ENCODE data around the gene TGIF1.

DNA sequence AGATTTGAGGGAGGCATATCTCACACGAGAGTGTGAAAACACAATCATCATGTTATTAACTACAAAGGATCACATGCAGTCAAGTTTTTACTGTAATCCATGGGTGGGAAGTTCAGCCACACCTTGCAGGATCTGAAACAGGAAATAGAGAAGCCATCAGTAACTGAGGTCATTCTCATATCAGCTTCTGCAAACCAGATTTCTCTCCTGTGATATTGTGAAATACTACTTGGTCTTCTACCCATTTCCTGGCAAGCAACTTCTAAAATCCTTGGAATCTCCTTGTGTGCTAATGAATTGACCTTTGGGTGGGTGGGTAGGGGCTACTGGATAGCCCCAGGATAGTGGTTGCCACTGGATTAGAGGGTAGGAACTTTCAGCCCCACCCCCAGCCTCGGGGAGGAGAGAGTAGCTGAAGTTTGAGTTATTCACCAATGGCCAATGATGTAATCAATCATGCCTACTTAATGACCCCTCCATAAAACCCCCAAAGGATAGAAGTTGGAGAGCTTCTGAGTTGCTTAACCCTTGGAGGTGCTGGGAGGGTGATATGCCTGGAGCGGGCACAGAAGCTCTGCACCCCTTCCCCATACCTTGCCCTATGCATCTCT, 25.6 kb upstream of the TGIF1 start:
- TF ChIP-seq, protein P1, sequence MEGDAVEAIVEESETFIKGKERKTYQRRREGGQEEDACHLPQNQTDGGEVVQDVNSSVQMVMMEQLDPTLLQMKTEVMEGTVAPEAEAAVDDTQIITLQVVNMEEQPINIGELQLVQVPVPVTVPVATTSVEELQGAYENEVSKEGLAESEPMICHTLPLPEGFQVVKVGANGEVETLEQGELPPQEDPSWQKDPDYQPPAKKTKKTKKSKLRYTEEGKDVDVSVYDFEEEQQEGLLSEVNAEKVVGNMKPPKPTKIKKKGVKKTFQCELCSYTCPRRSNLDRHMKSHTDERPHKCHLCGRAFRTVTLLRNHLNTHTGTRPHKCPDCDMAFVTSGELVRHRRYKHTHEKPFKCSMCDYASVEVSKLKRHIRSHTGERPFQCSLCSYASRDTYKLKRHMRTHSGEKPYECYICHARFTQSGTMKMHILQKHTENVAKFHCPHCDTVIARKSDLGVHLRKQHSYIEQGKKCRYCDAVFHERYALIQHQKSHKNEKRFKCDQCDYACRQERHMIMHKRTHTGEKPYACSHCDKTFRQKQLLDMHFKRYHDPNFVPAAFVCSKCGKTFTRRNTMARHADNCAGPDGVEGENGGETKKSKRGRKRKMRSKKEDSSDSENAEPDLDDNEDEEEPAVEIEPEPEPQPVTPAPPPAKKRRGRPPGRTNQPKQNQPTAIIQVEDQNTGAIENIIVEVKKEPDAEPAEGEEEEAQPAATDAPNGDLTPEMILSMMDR (IDR thresholded peaks at IDR 0.05), result no peak
- TF ChIP-seq POLR2A (IDR thresholded peaks at IDR 0.05; ENCODE audit: low read depth) (no peak), EP300 (IDR thresholded peaks at IDR 0.05) (no peak)
